Stimulated activated CD8-positive, alpha-beta memory T cell treated with anti-CD3 and anti-CD28 coated beads, Interleukin-4, amount 100 ng/mL, for 24 hours (primary cell): Measurements from ENCODE around the gene B4GALT3.

Experiments used
- DNase-seq: peaks from one replicate; pipeline ENCODE4 v3.0.0-alpha.2; 2020; ENCODE audit warnings: low read depth

B4GALT3 gene

GRCh38 chr1:161162806-161163205, 14.5 kb downstream of the B4GALT3 start:
- DNase-seq, result no peak

GRCh38 chr1:161162052-161162451, 15.3 kb downstream of the B4GALT3 start:
- DNase-seq, result no peak

GRCh38 chr1:161161652-161162051, 15.7 kb downstream of the B4GALT3 start:
- DNase-seq, result no peak

DNA sequence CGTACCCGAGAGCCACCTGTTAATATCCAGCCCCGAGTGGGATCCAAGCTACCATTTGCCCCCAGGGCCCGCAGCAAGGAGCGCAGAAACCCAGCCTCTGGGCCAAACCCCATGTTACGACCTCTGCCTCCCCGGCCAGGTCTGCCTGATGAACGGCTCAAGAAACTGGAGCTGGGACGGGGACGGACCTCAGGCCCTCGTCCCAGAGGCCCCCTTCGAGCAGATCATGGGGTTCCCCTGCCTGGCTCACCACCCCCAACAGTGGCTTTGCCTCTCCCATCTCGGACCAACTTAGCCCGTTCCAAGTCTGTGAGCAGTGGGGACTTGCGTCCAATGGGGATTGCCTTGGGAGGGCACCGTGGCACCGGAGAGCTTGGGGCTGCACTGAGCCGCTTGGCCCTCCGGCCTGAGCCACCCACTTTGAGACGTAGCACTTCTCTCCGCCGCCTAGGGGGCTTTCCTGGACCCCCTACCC, 16.6 kb downstream of the B4GALT3 start:
- DNase-seq, result no peak

GRCh38 chr1:161159913-161160243, 17.4 kb downstream of the B4GALT3 start:
- no peak for DNase-seq

DNA sequence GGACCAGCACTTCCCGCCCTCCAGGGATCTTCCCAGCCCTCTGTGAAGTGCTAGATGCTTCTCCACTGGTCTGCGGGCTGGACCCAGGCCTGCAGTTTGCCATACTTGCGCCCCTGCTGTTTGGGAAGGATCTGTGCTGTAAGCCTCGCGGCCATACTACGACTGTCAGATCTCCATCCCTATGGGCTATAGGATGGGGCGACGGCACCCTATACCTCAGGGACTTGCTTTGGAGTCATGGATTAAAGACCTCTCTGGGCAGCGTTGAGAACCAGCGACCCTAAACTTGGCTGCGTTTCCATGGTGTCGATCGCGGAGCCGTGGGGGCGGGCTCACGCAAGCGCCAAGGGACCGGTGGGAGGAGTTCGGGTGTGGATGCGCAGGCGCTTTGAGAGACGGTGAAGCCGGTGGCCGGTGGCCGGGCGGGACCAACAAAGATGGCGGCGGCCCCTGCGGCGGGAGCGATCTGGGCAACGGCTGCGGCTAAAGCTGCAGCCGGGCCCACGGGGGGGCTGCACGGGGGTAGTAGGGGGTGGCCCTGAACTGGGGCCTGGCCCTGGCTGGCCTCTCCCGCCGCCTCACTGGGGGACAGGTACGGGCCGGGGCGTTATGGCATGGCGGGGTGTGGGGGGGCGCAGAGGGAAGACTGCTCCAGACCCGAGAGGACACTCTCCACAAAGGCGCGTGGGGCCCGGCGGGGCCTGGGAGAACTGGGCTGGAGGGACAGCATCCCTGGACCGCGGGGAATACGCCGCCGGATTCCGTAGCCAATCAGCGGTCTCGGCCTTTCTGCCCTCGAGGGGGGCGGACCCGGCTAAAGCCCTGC, 18.0 kb downstream of the B4GALT3 start, which contains the start of gene USP21:
USP21 (plus strand) TSS at position 414 of the 826 bp plus-strand sequence. CDS start 1,141 bp downstream, outside the sequence.
- peak; percentile 88 for DNase-seq

GRCh38 chr1:161158316-161159010, 18.8 kb downstream of the B4GALT3 start:
- DNase-seq, result no peak

DNA sequence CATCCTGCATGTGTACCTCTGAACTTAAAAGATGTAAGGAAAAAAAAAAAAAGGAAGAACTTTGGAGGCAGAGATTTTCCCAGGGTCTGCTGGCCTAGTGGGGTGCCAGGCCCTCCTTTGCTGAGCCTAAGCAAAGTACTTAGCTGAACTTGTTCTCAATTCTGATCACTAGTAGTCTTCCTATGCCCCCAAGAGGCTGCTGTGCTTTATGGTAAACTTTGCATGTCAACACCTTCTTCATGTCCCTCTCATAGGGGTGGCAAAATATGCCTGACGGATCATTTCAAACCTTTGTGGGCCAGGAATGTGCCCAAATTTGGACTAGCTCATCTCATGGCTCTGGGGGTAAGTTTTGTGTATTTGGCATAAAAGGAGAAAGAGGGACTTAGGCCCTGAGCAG, 19.4 kb downstream of the B4GALT3 start:
- no peak for DNase-seq

DNA sequence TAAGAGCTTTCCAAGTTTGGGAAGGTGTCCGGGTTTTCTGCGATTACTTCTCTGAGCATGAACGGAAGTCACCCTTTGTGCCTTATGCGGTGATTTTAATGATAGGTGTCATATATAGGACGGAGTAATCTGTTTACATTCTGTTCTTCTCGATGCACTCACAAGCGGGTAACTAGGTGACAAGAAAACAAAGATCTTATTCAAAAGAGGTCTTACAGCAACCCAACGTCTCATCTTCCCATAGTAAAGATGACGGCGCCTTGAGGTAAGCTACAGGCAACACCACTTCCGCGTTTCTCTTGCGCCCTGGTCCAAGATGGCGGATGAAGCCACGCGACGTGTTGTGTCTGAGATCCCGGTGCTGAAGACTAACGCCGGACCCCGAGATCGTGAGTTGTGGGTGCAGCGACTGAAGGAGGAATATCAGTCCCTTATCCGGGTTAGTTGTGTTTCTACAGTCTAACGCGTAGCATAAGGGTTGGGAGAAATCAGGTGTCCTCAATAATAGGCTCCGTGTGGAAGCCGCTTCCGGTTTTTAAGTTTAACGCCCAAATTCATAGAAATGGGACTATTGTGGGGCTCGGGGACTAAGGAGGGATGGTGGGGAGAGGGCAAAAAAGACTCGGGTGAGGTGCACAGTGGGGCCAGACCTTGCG, 23.5 kb downstream of the B4GALT3 start, which contains the start of gene UFC1:
UFC1 (plus strand) TSS at position 297 of the 656 bp plus-strand sequence; CDS start at position 317, 20 bp downstream.
- DNase-seq, result peak; percentile 55

GRCh38 chr1:161153176-161153575, 24.1 kb downstream of the B4GALT3 start:
- no peak for DNase-seq

GRCh38 chr1:161145832-161146231, 31.5 kb downstream of the B4GALT3 start:
- DNase-seq, result no peak

- no peak for DNase-seq
Measured at GRCh38 chr1:161140755-161141400, 36.4 kb downstream of the B4GALT3 start.

- no peak for DNase-seq
Measured at GRCh38 chr1:161139766-161140165, 37.5 kb downstream of the B4GALT3 start.

GRCh38 chr1:161138431-161138830, 38.9 kb downstream of the B4GALT3 start:
- no peak for DNase-seq

DNA sequence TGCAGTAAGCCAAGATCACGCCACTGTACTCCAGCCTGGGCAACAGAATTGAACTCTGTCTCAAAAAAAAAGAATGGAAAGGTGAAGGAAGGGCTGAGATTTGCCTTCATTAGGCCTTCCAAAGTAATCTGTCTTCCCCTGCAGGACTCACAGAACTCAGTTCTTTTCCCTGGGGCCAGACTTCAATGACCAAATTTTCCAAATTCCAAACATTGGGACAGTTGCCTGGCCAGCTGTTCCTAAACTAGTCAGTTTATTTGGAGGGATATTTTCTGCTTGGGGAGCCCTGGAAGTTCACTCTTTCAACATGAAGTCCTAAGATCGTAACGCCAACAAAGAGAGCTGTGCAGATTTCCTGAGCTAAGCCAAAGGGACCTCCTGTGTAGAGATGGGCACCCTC, 39.4 kb downstream of the B4GALT3 start:
- no peak for DNase-seq

DNA sequence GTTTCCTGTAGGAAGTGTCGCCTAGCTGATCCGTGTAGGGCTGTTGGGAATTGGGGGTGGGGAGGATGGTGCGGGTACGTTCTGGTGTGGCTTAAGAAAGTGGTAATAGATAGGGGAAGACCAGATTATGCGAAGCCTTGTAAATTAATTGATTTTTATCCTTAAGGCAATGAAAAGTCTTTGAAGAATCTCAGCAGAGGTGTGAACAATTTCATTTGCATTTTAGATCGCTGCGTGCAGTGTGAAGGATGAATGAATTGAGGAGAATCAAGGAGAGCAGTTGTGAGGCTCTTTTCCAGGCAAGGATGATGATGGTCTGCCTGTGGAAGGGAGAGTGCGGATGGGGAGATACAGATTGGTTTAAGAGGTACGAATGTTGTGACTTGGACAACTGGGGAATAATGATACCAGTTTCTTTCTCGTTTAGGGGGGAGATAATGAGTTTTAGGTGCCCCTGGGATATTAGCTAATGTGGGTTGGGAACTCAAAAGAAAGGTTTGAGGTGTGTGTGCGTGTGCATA, 44.0 kb downstream of the B4GALT3 start:
- DNase-seq, result no peak

DNA sequence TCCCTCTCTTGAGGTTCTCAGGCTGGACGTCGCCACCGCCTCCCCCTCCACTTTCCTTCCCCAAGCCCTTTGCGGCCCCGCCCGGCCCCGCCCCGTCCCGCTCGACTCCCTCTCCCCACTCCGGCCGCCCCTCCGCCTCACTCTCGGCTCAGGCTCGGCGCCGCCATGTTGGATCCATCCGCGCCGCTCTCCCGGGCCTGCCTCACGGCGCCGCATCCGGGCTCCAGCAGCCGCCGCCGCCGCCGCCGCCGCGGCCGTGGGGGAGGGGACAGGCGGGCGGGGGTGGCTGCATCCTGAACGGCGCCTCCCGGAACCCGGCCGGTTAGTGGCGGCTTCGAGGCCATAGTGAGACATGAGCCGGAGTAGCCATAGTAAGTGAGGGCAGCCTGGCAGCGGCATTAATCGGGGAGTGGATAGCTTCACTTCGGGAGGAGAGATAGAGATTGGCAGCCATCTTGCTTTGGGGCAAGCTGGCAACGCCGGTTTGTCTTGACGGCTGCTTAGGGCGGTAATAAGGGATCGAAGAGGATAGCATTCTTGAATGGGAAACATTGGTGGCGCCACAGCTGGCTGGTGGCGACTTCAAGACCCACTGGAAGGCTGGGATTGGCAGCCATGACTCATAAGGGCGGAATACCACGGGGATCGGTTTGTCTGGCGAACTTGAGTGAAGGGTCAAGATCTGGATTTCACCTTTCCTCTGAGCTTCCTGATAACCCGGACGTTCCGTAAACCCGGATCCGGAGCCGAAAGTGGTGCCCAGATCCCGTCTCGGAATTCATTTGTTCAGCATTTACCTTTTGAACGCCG, 44.7 kb downstream of the B4GALT3 start, which contains the start of gene DEDD:
DEDD (minus strand) TSS at position 258 of the 810 bp plus-strand sequence. CDS start 8,205 bp downstream, outside the sequence.
- DNase-seq, result peak; percentile 81

DNA sequence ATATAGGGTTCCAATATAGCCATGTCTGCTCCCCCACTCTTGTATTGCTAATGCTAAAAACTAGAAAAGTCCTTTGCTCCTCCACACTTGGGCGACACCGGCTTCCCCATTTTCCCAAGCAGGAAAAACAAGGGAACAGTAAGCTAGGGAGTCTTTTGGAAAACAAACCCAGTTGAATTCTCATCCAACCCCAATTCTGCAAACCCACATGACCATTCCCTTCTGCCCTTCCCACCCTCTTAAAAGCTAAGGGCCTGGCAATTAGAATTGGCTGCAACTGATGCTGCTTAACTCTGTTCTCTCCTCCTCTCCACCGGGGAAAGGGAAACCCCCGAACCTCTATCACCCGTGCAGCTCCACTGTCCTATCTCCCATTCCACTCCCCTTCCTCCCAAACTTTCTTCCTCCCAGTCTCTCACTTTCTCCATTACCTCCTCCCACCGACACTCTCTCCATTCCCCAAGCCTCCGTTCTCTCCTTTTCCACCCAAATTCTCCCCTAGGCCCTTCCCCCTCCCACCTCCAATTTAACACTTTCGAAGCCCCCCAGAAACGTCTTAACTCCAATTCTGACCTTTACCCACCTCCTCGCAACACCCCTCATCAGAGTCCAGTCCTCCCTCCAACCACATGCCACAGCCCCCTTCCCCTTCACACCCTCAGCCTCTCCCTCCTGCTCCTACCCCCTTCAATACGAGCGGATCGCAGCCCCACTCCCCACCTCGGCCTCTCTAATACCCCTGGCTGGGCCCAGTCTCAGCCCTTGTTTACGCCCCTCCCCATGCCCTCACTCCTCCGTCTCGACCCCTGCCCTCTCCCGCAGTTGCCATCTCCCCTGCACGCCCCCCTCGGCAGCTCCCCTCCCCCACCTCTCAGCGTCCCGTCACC, 45.5 kb downstream of the B4GALT3 start:
- DNase-seq, result no peak

- DNase-seq, result no peak
Measured at GRCh38 chr1:161130266-161130665, 47.0 kb downstream of the B4GALT3 start.
